Calu3 (cell line): ENCODE results near the gene EYA2. TPM values are rescaled to one million over a fixed set of nuclear protein-coding genes. Genes with fewer than 3 reads are reported as not detected.

Source experiments
- BruUV-seq: library from RNA; stranded (reverse); fragments of 400-500 nt; replicated peaks from 2 replicates; lab custom pipeline; 2021; lab: Mats Ljungman, UMichigan
- CTCF ChIA-PET: fragments of 300-600 bp; sonication (Branson Sonifier 250); formaldehyde crosslinking; loops from one replicate; lab custom pipeline; 2022; ENCODE audit warnings: antibody characterized with exemption; lab: Charles Lee
- DNase-seq: peaks from one replicate; pipeline ENCODE4 v3.0.0; 2022
- H3K27ac Mint-ChIP-seq: one replicate; pipeline ENCODE4 v1.8.0; 2022; ENCODE audit warnings: mixed read lengths; ENCODE audit not compliant: unreplicated experiment
- H3K27me3 Mint-ChIP-seq: one replicate; pipeline ENCODE4 v1.8.0; 2022; ENCODE audit warnings: mixed read lengths; ENCODE audit not compliant: unreplicated experiment
- H3K36me3 Mint-ChIP-seq: one replicate; pipeline ENCODE4 v1.8.0; 2022; ENCODE audit warnings: mild to moderate bottlenecking, moderate library complexity, mixed read lengths; ENCODE audit not compliant: insufficient read depth, unreplicated experiment
- H3K4me1 Mint-ChIP-seq: one replicate; pipeline ENCODE4 v1.8.0; 2022; ENCODE audit warnings: mild to moderate bottlenecking, low read depth, mixed read lengths; ENCODE audit not compliant: unreplicated experiment
- H3K4me3 Mint-ChIP-seq: one replicate; pipeline ENCODE4 v1.8.0; 2022; ENCODE audit warnings: mild to moderate bottlenecking, low read depth, moderate library complexity, mixed read lengths; ENCODE audit not compliant: unreplicated experiment
- H3K9me3 Mint-ChIP-seq: one replicate; pipeline ENCODE4 v1.8.0; 2022; ENCODE audit warnings: low read depth, mixed read lengths; ENCODE audit not compliant: unreplicated experiment
- intact Hi-C: fragments of 100-400 bp; cut with micrococcal nuclease; formaldehyde crosslinking; loops from one replicate; pipeline ENCODE4 v1.10.0; 2022; ENCODE audit not compliant: unreplicated experiment
- total RNA-seq: library from RNA; stranded (reverse); gene quantifications from 2 replicates; pipeline ENCODE4 v1.2.3, GENCODE V29; 2022
- TF ChIP-seq, protein P1 (sequence below): fragments of 200-600 bp; IDR thresholded peaks from one replicate; pipeline ENCODE4 v1.8.0; 2022; ENCODE audit warnings: antibody characterized with exemption; ENCODE audit not compliant: unreplicated experiment

Gene EYA2
- total RNA-seq, 1 experiment from 2014 or later = 0.35 TPM

GRCh38 chr20:46936415-46937156 is 41.9 kb downstream of the EYA2 start:
- BruUV-seq = no TSS peak
- no peak for DNase-seq
- H3K27me3 Mint-ChIP-seq = peaks cover 34% of the 10 kb centered on the region
- TF ChIP-seq, protein P1, sequence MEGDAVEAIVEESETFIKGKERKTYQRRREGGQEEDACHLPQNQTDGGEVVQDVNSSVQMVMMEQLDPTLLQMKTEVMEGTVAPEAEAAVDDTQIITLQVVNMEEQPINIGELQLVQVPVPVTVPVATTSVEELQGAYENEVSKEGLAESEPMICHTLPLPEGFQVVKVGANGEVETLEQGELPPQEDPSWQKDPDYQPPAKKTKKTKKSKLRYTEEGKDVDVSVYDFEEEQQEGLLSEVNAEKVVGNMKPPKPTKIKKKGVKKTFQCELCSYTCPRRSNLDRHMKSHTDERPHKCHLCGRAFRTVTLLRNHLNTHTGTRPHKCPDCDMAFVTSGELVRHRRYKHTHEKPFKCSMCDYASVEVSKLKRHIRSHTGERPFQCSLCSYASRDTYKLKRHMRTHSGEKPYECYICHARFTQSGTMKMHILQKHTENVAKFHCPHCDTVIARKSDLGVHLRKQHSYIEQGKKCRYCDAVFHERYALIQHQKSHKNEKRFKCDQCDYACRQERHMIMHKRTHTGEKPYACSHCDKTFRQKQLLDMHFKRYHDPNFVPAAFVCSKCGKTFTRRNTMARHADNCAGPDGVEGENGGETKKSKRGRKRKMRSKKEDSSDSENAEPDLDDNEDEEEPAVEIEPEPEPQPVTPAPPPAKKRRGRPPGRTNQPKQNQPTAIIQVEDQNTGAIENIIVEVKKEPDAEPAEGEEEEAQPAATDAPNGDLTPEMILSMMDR = no peak
- no peak overlapping the region for H3K4me3 Mint-ChIP-seq
- intact Hi-C loops = no loop called here
- H3K36me3 Mint-ChIP-seq = no peaks in the 10 kb centered on the region
- CTCF ChIA-PET = no interaction called here
- H3K9me3 Mint-ChIP-seq = no peaks in the 10 kb centered on the region
- no peaks in the 10 kb centered on the region for H3K4me1 Mint-ChIP-seq
- no peak overlapping the region for H3K27ac Mint-ChIP-seq

DNA sequence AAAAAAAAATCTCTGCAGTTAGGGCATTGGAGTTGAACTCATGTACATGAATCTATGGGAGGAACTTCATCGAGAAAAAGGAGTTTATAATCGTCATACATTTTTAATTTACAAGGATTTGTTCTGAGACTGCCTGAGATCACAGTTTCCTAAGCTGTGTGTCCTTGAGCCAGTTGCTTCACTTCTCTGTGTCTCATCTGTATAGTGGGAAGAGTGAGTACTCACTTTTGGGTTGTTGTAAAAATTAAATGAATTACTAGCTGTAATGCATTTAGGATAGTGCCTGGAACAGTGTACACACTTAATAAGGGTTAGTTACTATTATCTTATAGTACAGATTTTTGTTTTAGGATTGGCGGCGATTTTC is 42.5 kb downstream of the EYA2 start:
- DNase-seq = no peak
- intact Hi-C loops = no loop called here
- H3K36me3 Mint-ChIP-seq = no peaks in the 10 kb centered on the region
- TF ChIP-seq, protein P1 = no peak
- no peaks in the 10 kb centered on the region for H3K9me3 Mint-ChIP-seq
- H3K27me3 Mint-ChIP-seq = peaks cover 29% of the 10 kb centered on the region
- H3K4me1 Mint-ChIP-seq = no peaks in the 10 kb centered on the region
- no TSS peak for BruUV-seq
- no peak overlapping the region for H3K27ac Mint-ChIP-seq
- no peak overlapping the region for H3K4me3 Mint-ChIP-seq
- CTCF ChIA-PET = no interaction called here

GRCh38 chr20:46937533-46938226 is 43.0 kb downstream of the EYA2 start:
- DNase-seq = no peak
- Mint-ChIP-seq H3K4me1 (no peaks in the 10 kb centered on the region), H3K27me3 (peaks cover 23% of the 10 kb centered on the region), H3K9me3 (no peaks in the 10 kb centered on the region), H3K27ac (no peak overlapping the region), H3K4me3 (no peak overlapping the region), H3K36me3 (no peaks in the 10 kb centered on the region)
- no TSS peak for BruUV-seq
- TF ChIP-seq, protein P1 = no peak
- intact Hi-C loops = no loop called here
- CTCF ChIA-PET = interaction anchor here (0.7 to 1.6 kb wide), 2 partner anchors 13 to 21 kb away, joined by 3 to 4 read pairs; no protein-coding TSS in a partner anchor

GRCh38 chr20:46938434-46938833 is 43.8 kb downstream of the EYA2 start:
- no peaks in the 10 kb centered on the region for H3K36me3 Mint-ChIP-seq
- no peak overlapping the region for H3K27ac Mint-ChIP-seq
- no peak overlapping the region for H3K4me3 Mint-ChIP-seq
- TF ChIP-seq, protein P1 = no peak
- no peaks in the 10 kb centered on the region for H3K9me3 Mint-ChIP-seq
- H3K4me1 Mint-ChIP-seq = no peaks in the 10 kb centered on the region
- H3K27me3 Mint-ChIP-seq = peaks cover 16% of the 10 kb centered on the region
- no TSS peak for BruUV-seq
- CTCF ChIA-PET = interaction anchor here (0.7 to 1.6 kb wide), 2 partner anchors 12 to 20 kb away, joined by 3 to 4 read pairs; no protein-coding TSS in a partner anchor
- no peak for DNase-seq
- intact Hi-C loops = no loop called here
